H1 (cell line): ENCODE measurements around the gene DAPK1.

ENCODE experiments used
- CHD1 ChIP-seq: IDR thresholded peaks from 2 replicates; pipeline ENCODE4 v1.6.1; 2012; ENCODE audit warnings: low read depth, low read length, improper control_type of control experiment
- CTCF ChIP-seq, 3 experiments: IDR thresholded peaks; 1 replicate in 2 of 3; 2 replicates in 1 of 3; pipeline versions ENCODE4 v1.5.1 to v1.6.1; 2011; ENCODE audit warnings: low read length in 3 of 3, mild to moderate bottlenecking in 3 of 3, inconsistent platforms in 2 of 3, low read depth in 1 of 3, moderate library complexity in 1 of 3; ENCODE audit not compliant: insufficient read depth in 1 of 3; ENCODE audit errors: control extremely low read depth in 1 of 3
- GABPA ChIP-seq: IDR thresholded peaks from 2 replicates; pipeline ENCODE4 v1.6.1; 2011; ENCODE audit warnings: mild to moderate bottlenecking, low read length, moderate library complexity, borderline replicate concordance; ENCODE audit not compliant: insufficient read depth
- MAX ChIP-seq: IDR thresholded peaks from 2 replicates; pipeline ENCODE4 v1.6.1; 2012; ENCODE audit warnings: inconsistent platforms
- POLR2A ChIP-seq, 2 experiments: IDR thresholded peaks; 1 replicate in 1 of 2; 2 replicates in 1 of 2; pipeline ENCODE4 v1.6.1; 2011; ENCODE audit warnings: low read depth in 2 of 2, low read length in 2 of 2, mild to moderate bottlenecking in 2 of 2; ENCODE audit errors: control extremely low read depth in 1 of 2
- POLR2AphosphoS5 ChIP-seq: IDR thresholded peaks from 2 replicates; pipeline ENCODE4 v1.6.1; 2011; ENCODE audit warnings: low read depth, low read length
- SIN3A ChIP-seq, 2 experiments: IDR thresholded peaks in 1 of 2; conservative IDR thresholded peaks in 1 of 2; 2 replicates each; pipeline ENCODE4 v1.6.1; 2011 to 2012; ENCODE audit warnings: low read length in 2 of 2, improper control_type of control experiment in 1 of 2, low read depth in 1 of 2, mild to moderate bottlenecking in 1 of 2
- SP2 ChIP-seq: IDR thresholded peaks from 2 replicates; pipeline ENCODE4 v1.6.1; 2012; ENCODE audit warnings: mild to moderate bottlenecking, low read length, inconsistent platforms
- TBP ChIP-seq: IDR thresholded peaks from 2 replicates; pipeline ENCODE4 v1.6.1; 2011; ENCODE audit warnings: low read depth, low read length, improper control_type of control experiment
- TEAD4 ChIP-seq: IDR thresholded peaks from 2 replicates; pipeline ENCODE4 v1.6.1; 2012; ENCODE audit warnings: low read depth, low read length, inconsistent platforms, mixed read lengths

GRCh38 chr9:87603854-87604490 lies 106.3 kb downstream of the DAPK1 start:
- TF ChIP-seq GABPA (no peak), POLR2AphosphoS5 (no peak), CTCF (IDR thresholded peaks at IDR 0.05; ENCODE audit: control extremely low read depth in 1 of 3, insufficient read depth in 1 of 3, low read depth in 1 of 3, low read length in 3 of 3) (no peak), TEAD4 (no peak), CHD1 (no peak), TBP (no peak), SP2 (no peak), MAX (no peak), POLR2A (IDR thresholded peaks at IDR 0.05; ENCODE audit: control extremely low read depth in 1 of 2, low read depth in 2 of 2, low read length in 2 of 2) (no peak), SIN3A (conservative IDR thresholded peaks at IDR 0.05 in 1 of 2, IDR thresholded peaks at IDR 0.05 in 1 of 2; ENCODE audit: low read depth in 1 of 2, low read length in 2 of 2) (no peak)
